SH-SY5Y (cell line): ENCODE measurements around the gene USP22.

Source experiments
- GATA2 ChIP-seq: IDR thresholded peaks from 2 replicates; pipeline ENCODE4 v1.6.1; 2011; ENCODE audit warnings: mild to moderate bottlenecking, low read depth, low read length
- GATA3 ChIP-seq: IDR thresholded peaks from 2 replicates; pipeline ENCODE4 v1.6.1; 2011; ENCODE audit warnings: low read depth, mild to moderate bottlenecking, low read length, moderate library complexity

- TF ChIP-seq GATA2 (no peak), GATA3 (no peak)
These were observed 53.9 kb downstream of the USP22 start for GRCh38 chr17:20988896-20989295.
